C4-2B (cell line): ENCODE measurements around the gene VASH2.

Experiments
- H3K27ac ChIP-seq: fragments of 450-650 bp; 2 replicates; pipeline ENCODE4 v1.5.1; 2017
- CTCF ChIP-seq: fragments of 450-650 bp; conservative IDR thresholded peaks from 2 replicates; pipeline ENCODE4 v1.5.1; 2017; ENCODE audit warnings: mild to moderate bottlenecking
- ZFX ChIP-seq: fragments of 450-650 bp; IDR thresholded peaks from 2 replicates; pipeline ENCODE4 v1.6.1; 2017

VASH2 gene

GRCh38 chr1:212935387-212935981 lies 14.9 kb upstream of the VASH2 start:
- H3K27ac ChIP-seq = no peak overlapping the region
- TF ChIP-seq CTCF = no peak
- TF ChIP-seq ZFX = no peak

GRCh38 chr1:212937034-212937433 lies 13.3 kb upstream of the VASH2 start:
- TF ChIP-seq ZFX (no peak), CTCF (no peak)
- H3K27ac ChIP-seq = no peak overlapping the region

DNA sequence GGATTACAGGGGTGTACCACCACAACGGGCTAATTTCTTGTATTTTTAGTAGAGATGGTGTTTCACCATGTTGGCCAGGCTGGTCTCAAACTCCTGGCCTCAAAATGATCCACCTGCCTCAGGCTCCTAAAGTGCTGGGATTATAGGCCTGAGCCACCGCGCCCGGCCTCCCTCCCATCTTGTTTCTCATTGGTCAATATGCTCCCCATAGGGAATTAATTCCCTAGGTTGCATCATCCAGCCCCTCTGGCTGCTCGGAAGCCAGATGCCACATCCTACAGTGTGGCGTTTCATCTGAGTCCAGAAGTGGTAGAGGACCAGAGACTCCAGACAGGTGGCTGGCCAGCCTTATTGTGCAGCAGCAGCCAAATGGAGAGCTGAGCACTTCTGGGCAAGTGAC lies 11.5 kb upstream of the VASH2 start:
- TF ChIP-seq CTCF = no peak
- TF ChIP-seq ZFX = no peak
- H3K27ac ChIP-seq = no peak overlapping the region

- no peak overlapping the region for H3K27ac ChIP-seq
- TF ChIP-seq CTCF (no peak), ZFX (no peak)
These were observed 8.9 kb upstream of the VASH2 start for GRCh38 chr1:212941452-212941851.

DNA sequence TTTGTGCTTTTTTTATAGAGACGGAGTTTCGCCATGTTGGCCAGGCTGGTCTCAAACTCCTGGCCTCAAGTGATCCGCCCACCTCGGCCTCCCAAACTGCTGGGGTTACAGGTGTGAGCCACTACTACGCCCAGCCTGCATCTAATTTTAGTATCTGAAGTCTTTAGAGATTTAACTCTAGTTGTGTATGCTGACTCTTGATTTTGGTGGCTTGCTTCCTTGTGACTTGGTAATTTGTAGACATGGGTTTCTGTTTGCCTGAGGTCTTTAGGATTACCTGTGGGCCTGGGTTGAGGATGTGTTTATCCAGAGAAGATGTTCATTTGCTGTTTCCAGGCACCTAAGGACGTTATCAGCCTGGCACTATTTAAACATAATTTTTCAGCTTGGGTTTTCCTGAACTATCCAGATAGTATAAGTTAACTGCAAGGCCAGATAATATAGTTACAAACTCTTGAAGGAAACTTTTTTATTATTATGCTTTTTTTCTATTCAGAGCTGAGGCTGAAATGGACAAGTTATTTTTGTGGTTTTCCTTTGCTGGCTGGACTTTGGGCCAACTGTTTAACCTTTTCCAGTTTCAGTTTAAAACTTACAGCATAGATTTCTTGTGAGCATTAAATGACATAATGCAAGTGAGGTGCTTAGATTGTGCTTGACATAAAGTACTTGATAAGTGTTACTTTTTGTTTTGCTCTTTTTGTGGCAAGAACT lies 7.5 kb upstream of the VASH2 start:
- TF ChIP-seq CTCF = no peak
- TF ChIP-seq ZFX = no peak
- H3K27ac ChIP-seq = no peak overlapping the region

- TF ChIP-seq CTCF (no peak), ZFX (no peak)
- H3K27ac ChIP-seq = no peak overlapping the region
These were observed 7.0 kb upstream of the VASH2 start for GRCh38 chr1:212943393-212943710.

- peak overlapping the region; percentile 62; the same call in 1 of the 2 replicates for H3K27ac ChIP-seq
- TF ChIP-seq CTCF (no peak), ZFX (no peak)
These were observed 6.0 kb upstream of the VASH2 start for GRCh38 chr1:212944229-212944901.
